Hematopoietic multipotent progenitor cell treated with erythropoietin and hydrocortisone succinate and interleukin-3 and kit ligand, for 8 days (in vitro differentiated cells): ENCODE results near the gene CDK16.
"Not testable (repeated sequence)": the region's sequence is repeated elsewhere in the genome, so short reads cannot be mapped to it uniquely, and the experiment has no call there.

Experiments
- DNase-seq: peaks from one replicate; pipeline ENCODE4 v3.0.0-alpha.2; 2015

The CDK16 gene

DNA sequence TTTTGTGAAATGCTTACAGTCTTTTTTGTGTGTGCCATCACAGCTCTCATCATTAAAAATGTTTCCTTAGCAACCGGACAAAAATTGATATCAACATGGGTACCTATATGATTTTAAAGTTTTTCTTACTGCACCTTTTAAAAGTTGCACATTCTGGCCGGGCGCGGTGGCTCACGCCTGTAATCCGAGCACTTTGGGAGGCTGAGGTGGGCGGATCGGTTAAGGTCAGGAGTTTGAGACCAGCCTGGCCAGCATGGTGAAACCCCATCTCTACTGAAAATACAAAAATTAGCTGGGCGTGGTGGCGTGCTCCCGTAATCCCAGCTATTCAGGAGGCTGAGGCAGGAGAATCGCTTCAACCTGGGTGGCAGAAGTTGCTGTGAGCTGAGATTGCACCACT, 39.1 kb downstream of the CDK16 start:
- not testable (repeated sequence) for DNase-seq

GRCh38 chrX:47264483-47265173, 46.1 kb downstream of the CDK16 start:
- no peak for DNase-seq

- no peak for DNase-seq
Observed at GRCh38 chrX:47266643-47267042, 48.2 kb downstream of the CDK16 start.

DNA sequence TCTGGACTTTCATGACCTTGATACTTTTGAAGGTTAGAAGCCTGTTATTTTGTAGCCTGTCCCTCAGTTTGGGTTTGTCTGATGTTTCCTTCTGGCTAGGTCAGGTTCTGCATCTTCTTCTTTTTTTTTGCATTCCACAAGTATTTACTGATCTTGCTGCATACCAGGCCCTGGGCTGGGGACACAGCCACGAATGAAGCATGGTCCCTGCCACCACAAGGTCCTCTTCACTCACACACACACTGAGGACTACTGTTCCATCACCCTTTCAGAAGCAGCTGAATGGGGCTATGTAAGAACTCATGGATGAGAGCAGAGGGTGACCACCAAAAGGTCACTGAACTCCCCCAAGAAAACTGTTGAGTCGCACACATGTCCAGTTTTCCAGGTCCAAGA, 53.5 kb downstream of the CDK16 start:
- DNase-seq = no peak

- DNase-seq = no peak
Observed at GRCh38 chrX:47273011-47273730, 54.7 kb downstream of the CDK16 start.

- DNase-seq = no peak
Observed at GRCh38 chrX:47278691-47279090, 60.2 kb downstream of the CDK16 start.
